Measurements from ENCODE around the gene ZNF436.

Gene ZNF436

DNA sequence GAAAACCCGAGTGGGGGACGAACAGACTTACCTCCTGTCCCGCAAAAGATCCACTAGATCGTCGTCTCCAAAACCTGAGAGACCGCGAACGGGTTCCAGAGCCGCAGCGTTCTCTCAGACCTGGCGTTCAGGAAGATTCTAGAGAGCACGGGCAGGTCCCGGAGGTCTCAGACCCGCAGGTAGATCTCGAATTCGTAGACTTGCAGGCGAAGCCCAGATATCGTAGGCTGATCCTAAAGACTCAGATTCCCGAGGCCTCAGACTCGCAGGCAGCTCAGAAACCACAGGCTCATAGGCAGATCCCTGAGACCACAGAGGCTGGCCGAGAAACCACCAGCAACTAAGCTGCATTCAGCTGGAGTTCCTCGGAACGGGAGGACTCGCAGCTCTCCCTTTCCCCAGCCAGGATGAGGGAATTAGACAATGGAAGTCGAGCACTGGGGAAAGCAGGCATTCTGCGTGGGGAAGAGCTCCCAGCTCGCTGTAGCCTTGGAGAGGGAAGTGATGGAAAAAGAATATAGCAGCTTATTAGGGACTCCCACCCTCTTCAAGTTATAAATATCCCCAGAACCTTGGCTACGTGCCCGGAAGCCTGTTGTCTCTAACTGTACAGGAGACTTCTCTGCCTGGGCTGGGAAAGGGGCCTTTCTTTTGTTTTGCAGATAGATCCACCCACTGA is at the start of gene ZNF436:
Gene ZNF436 (minus strand): TSS at position 502 of the 679 bp plus-strand sequence. CDS start 1,831 bp downstream, outside the sequence.
- in situ Hi-C loops (cut with HindIII; ENCODE audit: low sequenced_read_pairs) = no loop called here

DNA sequence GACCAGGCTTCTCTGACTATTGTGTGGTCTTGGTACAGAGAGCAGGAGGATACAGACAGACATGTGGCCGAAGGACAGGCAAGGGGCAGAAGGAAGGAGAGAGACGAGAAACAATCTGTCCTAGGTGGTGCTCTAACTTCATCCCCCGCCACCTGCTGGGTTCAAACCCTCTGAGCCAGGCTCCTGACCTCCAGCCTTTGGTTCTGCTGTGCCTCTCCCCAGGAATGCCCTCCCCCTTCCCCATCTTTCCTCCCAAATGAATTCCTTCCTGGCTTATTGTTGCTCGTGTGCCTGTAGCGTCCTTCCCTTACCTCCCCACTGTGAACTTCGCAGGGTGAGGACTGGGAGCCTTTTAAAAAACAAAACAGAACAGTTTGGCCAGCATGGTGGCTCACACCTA is 49.5 kb upstream of the ZNF436 start:
- in situ Hi-C loops (cut with HindIII; ENCODE audit: low sequenced_read_pairs) = no loop called here

DNA sequence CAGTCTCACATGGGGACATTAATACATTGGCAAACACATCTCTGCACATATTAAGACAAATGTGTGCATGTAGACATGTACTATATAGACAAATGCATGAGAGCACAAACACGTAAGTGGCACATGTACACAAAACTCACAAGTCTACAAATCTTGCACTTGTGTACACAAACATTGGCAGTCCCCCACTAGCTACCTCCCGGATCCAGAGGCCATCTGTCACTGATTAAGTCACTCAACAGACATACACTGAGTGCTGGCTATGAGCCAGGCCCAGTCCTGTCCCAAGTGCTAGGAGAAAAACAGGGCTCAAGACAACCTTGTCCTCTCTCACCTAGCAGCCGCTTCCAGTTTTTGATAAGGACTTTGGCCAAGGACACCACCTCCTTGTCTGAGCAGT is 47.9 kb upstream of the ZNF436 start:
- in situ Hi-C loops (cut with HindIII; ENCODE audit: low sequenced_read_pairs) = no loop called here

GRCh38 chr1:23416964-23417363 is 47.3 kb upstream of the ZNF436 start:
- in situ Hi-C loops (cut with HindIII; ENCODE audit: low sequenced_read_pairs) = no loop called here

- in situ Hi-C loops (cut with HindIII; ENCODE audit: low sequenced_read_pairs) = no loop called here
Observed at GRCh38 chr1:23408797-23409290, 39.2 kb upstream of the ZNF436 start.

- in situ Hi-C loops (cut with HindIII; ENCODE audit: low sequenced_read_pairs) = no loop called here
Observed at GRCh38 chr1:23407016-23407630, 37.5 kb upstream of the ZNF436 start.

DNA sequence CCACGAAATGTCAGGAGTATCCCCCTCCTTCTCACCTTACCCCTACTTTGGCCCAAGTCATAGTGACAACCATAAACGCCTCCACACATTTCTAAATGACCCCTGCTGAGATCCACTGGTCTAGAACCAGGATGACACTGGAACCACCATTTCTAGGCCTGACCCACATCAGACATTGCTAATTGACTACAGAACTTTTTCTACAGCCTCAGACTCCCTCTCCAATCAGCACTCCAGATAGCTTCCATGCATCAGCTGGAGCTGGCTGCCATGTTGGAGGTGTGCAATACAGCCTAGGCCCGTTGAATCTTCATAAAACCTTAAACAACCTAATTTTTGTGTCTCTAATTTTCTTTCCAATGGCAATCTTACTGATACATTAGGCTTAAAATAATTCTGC is 36.3 kb upstream of the ZNF436 start:
- in situ Hi-C loops (cut with HindIII; ENCODE audit: low sequenced_read_pairs) = no loop called here

- in situ Hi-C loops (cut with HindIII; ENCODE audit: low sequenced_read_pairs) = no loop called here
Observed at GRCh38 chr1:23403735-23404486, 34.3 kb upstream of the ZNF436 start.

GRCh38 chr1:23403355-23403734 is 33.7 kb upstream of the ZNF436 start:
- in situ Hi-C loops (cut with HindIII; ENCODE audit: low sequenced_read_pairs) = no loop called here

- in situ Hi-C loops (cut with HindIII; ENCODE audit: low sequenced_read_pairs) = no loop called here
Observed at GRCh38 chr1:23403038-23403336, 33.4 kb upstream of the ZNF436 start.

DNA sequence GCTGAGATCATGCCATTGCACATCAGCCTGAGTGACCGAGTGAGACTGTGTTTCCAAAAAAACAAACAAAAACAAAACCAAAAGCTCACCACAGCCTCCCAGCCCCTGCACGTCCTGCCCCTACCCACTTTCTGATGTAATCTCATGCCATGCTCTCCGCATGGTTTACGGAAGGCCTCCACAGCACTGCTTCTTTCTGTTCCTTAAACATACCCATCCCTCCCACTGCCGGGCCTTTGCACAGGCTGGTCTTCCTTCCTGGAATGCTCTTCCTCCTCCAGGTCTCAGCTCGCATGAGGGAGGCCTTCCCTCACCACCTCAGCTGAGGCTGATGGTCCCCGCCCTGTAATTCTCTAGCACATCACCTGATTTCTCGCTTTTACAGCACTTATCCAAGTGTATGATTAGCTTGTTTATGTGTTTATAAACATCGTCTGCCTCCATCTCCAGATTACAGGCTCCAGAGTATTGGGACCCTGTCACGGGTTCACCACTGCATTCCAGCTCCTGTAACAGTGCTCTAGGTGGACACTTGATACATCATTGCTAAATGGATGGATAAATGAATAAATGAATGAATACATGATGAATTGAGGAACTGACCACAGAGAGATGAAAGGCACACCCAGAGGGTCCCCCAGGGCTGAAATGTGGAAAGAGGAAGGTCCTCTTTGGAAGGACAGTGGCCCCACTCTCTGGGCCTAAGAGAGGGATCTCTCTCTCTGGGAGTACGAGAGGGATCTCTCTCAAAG is 32.8 kb upstream of the ZNF436 start:
- in situ Hi-C loops (cut with HindIII; ENCODE audit: low sequenced_read_pairs) = no loop called here

DNA sequence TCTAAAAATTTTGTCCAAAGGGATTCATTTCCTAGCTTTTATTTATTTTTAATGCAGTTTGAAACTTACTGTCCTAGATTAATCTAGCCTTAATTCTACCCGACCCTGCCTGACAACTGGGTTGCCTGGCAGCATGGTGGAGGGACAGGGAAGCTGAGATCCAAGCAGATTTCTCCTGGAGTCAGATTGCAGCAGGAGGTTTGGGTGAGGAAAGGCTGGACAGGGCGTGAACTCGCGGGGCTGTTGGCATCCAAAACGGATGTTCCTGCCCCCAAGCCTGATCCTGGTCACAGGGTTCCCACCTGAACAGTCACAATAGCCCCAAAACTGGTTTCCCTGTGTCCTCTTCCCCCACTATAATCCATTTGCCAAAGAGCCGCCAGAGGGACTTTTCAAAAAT is 31.7 kb upstream of the ZNF436 start:
- in situ Hi-C loops (cut with HindIII; ENCODE audit: low sequenced_read_pairs) = no loop called here

GRCh38 chr1:23400324-23401114 is 30.9 kb upstream of the ZNF436 start:
- in situ Hi-C loops (cut with HindIII; ENCODE audit: low sequenced_read_pairs) = no loop called here

- in situ Hi-C loops (cut with HindIII; ENCODE audit: low sequenced_read_pairs) = no loop called here
Observed at GRCh38 chr1:23399229-23399628, 29.6 kb upstream of the ZNF436 start.

DNA sequence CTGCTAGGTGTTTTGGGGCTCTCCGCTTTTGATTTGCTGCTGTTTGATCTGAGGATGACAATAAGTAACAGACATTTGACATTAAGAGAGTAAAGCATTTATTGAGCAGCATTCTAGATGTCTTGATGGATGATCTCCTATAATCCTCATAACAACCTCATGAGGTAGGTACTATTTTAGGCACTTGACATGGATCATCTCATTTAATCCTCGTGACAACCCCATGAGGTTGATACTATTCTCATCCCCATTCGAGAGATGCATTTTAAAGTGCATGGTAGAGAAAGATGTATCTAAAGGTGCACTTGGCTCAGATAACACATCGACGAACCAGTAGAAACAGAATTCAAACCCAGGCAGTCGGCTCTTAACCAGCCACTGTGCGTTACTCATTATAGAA is 28.3 kb upstream of the ZNF436 start:
- in situ Hi-C loops (cut with HindIII; ENCODE audit: low sequenced_read_pairs) = no loop called here

- in situ Hi-C loops (cut with HindIII; ENCODE audit: low sequenced_read_pairs) = no loop called here
Observed at GRCh38 chr1:23396380-23396779, 26.7 kb upstream of the ZNF436 start.

DNA sequence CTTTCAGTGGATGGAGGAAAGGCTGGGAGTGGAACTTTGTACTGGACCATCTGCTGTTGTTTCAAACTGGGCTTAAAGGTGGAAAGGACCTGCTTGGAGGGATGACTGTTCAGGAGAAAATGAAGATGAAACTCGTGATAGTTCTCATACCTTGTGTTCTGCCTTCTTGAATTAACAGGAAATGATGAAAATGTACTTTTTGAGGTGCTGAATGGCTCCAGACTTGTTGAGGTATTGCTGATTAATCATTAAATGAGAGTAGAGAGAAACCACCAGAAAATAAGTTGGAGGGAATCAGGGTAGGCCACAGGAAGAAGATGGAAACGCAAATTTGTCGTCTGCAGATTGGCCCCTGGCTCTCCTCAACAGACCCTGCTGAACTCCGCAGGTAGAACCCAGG is 26.2 kb upstream of the ZNF436 start:
- in situ Hi-C loops (cut with HindIII; ENCODE audit: low sequenced_read_pairs) = no loop called here

DNA sequence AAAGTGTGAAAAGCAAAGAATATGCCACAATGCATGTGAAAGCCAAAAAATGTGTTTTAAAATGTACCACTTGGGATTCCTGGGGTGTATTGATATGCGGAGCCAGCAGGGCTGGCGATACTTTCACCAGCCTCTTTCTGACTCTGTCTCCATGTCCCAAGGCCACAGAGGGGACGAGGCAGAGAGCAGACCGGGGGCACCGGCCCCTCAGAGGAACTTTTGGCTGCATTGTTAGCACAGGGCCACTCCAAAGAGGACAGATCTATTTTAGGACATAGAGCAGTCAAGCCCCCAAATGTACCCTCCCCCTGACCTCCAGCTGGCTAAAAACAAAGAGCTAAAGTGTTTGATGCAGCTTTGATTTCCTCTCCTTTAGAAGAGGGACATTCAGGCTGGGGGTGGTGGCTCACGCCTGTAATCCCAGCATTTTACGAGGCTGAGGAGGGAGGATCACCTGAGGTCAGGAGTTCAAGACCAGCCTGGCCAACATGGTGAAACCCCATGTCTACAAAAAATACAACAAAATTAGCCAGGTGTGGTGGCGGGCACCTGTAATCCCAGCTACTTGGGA is 25.6 kb upstream of the ZNF436 start:
- in situ Hi-C loops (cut with HindIII; ENCODE audit: low sequenced_read_pairs) = no loop called here

GRCh38 chr1:23394684-23395083 is 25.0 kb upstream of the ZNF436 start:
- in situ Hi-C loops (cut with HindIII; ENCODE audit: low sequenced_read_pairs) = no loop called here

- in situ Hi-C loops (cut with HindIII; ENCODE audit: low sequenced_read_pairs) = no loop called here
Observed at GRCh38 chr1:23394181-23394580, 24.5 kb upstream of the ZNF436 start.

Data from endothelial cell of hepatic sinusoid (primary cell).